HG02840 (cell line): ENCODE measurements around the gene CTNND2.
"Not testable (repeated sequence)": the region's sequence is repeated elsewhere in the genome, so short reads cannot be mapped to it uniquely, and the experiment has no call there.

Experiments
- ATAC-seq: cut with Tn5 transposase; IDR thresholded peaks from one replicate; pipeline ENCODE4 v1.9.1; 2021; ENCODE audit warnings: mild to moderate bottlenecking, moderate library complexity, moderate number of reproducible peaks; ENCODE audit not compliant: unreplicated experiment, low FRiP score

CTNND2 gene

DNA sequence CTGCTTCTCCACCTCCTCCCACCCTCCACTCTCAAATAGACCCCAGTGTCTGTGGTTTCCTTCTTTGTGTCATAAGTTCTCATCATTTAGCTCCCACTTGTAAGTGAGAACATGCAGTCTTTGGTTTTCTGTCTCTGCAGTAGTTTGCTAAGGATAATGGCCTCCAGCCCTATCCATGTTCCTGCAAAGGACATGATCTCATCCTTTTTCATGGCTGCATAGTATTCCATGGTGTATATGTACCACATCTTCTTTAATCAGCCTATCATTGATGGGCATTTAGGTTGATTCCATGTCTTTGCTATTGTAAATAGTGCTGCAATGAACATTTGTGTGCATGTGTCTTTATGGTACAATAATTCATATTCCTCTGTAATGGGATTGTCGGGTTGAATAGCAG is 489.5 kb downstream of the CTNND2 start:
- ATAC-seq = not testable (repeated sequence)

DNA sequence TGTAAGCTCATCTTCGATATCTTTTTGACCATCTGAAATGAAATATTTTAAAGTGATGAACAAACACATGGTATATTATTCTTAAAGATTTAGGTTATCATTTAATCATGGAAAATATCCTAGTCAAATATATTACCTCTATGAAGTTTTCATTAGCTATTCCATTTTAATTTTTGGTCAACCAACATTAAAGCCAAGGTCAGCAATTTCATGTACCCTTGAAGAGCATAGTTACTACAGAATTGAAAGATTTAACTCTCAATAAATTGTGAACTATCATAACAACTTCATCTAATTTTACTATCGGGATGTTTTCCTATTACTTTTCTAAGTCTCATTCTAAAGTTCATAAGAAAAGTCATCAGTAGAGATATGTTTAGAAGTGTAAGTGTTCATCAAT is 492.6 kb downstream of the CTNND2 start:
- no peak for ATAC-seq

DNA sequence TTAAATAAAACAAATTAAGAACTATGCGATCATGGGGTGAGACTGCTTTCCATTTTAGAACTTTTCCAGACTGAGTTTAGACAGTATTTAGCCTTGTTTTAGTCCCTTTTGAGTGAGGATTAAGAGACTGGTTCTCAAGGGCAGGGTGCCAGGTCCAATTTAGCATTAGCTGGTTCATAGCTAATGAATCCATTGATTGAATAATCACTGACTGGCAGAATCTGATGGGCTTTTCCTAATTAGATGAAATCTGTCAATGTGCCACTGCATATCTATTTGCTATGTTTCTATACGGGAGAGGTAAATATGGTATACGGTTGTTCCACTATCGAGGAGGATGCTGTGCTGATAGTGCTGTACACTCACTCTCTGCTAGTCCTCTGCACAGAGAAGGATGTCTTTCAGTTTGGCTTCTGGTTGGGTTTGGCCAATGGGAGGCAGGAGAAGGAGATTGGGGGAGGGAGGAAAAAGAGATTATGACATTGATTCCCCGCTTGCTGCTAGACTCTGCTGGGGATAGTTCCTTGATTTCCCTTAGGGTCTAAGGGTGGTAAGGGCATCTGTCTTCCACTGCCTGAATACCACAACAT is 496.6 kb downstream of the CTNND2 start:
- ATAC-seq = no peak

DNA sequence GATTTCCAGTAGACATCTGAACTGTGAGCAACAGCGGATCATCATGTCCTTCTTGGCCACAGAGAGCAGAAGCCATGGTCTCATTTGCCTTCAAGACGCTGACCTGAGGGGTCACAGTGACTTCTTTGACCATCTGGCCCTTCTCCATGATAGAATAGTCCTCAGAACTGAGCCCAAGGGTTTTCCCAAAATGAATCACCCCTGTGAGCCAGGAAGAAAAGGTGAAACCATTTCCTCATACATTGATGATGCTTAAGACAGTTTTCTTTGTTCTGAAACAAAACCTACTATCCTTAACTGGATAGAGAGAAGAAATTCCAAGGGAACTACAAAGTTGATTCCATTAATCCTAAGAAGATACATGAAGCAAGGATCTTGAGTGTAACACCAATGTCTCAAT is 503.9 kb downstream of the CTNND2 start:
- ATAC-seq = no peak

DNA sequence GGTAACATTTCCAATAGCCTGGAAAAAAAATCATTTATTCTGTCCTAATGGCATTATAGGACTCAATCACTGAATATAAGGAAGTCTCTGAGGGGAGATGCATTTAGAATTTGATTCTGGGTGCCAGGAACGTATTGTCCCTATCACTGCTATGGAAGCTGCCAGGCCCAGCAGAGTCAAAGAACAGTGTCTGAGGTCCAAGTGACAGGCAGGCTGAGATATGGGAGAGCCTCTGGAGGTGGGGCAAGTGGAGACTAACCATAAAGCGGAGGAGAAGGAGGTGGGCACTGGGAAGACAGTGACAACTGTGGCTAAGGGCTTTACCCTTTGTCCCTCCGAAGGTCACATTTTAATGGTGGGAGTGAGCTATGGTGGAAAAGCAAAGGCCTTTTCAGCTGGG is 505.5 kb downstream of the CTNND2 start:
- no peak for ATAC-seq

DNA sequence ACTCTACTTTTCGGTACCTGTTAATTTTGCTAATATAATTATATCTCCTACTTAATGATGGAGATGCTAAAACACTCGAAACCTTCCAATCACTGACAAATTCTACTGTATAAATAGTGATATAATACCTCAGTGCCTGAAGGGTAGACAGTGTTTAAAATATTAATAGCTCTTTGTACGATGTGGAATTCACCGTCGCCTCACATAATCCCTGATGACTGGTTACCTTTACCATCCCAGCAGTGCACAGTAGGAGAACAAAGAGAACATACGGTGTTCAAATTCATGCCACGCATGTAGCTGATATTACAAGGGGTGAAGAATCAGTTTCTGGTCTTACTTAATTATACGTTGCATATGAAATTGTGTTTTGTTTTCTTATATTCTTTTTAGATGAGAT is 506.7 kb downstream of the CTNND2 start:
- no peak for ATAC-seq

DNA sequence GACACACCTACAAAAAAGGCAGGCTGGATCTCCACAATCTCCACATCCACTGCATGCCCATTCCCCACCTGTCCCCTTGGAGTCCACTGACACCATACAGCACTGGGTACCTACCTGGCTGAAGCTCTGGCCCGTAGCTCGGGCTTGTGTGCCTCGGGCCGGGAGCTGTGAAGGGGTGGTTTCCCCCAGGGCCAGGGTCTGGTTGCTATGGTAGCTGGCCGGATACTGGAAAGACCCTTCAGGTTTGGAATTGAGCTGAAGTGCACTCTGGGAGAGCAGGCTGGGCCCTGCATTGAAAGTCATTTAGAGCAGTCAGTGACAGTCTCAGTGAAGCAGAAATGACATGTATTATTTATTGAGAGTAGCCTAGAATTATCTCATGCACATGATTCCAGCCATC is 507.3 kb downstream of the CTNND2 start:
- no peak for ATAC-seq

DNA sequence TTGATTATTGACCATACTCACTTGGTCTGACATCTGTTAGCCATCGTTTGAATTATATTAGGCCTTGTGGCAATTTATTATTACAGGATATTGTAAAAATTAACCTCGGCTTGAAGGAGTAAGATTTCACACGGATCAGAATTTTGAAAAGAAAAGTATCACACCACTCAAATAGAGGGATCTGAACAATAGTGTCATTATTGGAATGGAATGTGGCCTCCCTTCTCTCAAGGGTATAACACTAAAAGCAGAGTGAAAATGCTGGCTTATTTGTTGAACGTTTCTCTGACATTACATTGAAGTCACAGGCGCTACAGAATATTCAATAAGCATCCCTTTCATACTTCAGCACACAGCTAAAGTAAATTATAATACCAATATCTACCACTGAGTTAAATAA is 509.3 kb downstream of the CTNND2 start:
- ATAC-seq = no peak

DNA sequence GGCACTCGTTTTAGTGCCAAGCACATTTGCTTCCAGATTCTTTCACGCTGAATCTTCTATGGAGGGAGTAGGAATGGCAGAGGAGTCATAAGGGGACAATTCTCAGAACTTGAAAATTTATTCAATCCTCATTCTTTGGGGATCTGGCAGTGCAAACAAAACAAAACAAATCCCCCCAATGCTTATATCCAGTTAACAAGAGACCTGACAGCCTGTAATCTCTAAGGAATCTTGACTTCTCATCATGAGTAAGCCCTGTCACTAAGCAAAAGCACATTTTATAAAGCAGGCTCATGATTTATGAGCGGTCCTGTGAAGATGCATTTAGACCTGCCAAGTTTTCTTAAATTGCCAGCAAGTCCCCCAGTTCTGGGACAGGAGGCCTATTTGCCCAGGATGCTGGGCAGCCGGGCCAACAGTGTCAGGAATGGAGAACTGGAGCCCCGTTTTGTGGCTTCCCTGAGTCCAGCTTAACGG is 513.9 kb downstream of the CTNND2 start:
- ATAC-seq = no peak

DNA sequence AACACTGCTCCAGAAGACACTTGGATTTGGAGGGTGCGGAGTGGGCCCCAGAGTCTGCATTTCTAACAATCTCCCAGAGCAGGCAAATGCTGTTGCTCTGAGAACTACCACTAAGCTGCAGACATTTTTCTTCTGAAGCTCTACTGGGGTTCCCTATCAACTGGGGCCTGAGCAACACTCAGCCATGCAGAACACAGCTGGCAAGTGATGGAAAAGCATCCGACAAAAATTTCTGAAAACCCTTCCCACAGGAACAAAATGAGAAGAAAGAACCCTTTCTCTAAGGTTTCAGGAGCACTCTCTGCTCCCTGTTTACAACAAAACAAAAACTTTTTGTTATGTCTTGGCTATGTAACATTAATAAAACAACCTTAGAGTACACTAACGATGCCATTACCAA is 516.9 kb downstream of the CTNND2 start:
- ATAC-seq = no peak

DNA sequence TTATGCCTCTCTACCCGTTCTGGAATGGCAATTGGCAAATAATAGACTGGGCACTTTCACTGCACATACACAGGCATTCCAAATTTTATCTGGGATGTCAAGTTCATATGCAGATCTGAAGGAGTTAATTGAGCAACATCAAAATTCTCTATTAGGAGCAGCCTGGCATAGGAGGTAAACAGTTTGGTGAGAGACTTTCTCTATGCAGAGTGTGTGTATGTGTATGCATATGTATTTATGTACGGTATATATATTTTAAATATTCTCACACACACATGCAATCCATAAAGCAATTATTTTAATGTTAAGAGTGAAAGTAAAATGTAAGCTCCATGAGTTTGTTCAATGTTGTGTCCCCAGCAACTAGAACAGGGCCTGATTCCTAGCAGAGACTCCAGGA is 517.8 kb downstream of the CTNND2 start:
- ATAC-seq = no peak

DNA sequence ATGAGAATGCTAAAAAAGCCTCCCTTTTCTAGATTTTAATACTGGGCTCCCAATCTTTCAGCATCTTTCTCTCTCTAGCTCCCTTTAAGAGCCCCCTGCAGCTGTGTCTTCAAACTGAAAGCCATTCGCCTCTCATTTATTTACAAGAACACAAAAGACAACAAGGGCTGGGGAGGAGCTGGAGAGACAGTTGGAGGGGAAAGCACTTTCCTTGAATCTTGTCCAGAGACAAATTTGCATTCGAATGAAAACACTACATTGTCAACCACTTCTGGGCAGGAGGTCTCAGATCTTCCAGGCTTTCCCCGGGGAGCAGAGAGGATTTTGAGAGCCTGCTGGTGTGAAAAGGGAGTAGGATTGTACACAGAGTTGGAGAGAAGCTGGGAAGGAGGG is 518.3 kb downstream of the CTNND2 start:
- ATAC-seq = no peak

DNA sequence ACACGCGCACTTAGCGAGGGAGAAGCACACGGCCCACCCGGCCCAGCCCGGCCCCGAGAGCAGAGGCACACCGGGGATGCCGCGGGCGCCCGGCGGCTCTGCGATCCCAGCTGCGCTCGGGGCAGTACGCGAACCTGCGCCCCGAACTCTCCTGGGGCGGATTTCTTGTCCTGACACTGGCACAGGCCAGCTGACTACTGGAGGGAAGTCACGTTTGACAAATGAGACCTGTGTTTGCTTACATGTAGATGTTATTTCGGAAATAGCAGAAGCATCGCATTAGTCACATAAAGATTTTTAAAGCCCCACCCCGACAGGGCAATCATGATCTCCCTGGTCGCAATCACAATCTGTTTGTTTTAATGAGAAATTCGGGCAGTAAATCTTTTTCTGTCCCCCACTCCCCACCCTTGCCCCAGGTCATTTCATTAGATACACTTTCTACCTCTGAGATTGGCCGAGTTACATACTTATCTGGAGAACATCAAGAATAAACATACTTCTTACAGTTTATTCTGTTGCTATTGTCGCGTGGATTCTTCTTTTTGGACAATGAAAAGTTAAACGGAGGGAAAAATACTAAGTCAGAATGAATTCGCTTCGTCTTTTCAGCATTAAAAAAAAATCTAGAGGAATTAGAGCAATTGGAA is 518.9 kb downstream of the CTNND2 start:
- ATAC-seq = no peak

DNA sequence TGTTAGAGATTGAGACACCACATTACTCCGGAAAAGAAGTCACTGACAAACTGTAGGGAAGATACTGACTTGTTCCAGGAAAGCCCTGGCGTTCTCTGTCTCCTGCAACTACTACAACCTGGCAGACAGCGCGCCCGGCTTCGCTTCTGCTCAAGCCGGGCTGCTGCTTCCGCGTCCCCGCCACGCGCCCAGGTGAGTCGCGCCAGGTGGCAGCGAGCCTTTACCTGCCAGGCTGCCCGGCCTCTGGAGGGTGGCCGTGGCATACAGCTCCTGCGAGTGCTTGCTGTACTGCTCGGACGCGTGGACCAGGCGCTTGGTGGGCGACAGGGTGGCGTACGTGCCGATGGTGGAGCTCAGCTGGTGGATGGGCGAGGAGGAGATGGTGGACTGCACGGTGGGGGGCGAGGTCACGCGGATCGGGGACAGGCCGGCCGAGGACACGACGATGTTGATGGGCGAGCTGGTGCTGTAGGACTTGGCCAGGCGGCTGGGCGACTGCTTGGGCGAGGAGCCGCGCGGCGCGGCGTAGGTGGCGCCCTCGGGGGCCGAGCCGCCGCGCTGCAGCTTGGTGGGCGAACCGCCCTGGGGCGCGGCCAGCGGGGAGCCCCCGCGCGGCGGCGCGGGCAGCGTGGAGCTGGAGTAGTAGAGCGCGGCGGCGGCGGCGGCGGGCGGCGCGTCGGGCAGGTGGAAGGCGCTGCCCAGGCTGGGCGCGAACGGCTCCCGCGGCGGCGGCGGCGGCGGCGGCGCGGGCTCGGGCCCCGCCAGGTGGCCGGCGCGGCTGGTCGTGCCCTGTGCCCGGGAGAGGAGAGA is 519.6 kb downstream of the CTNND2 start:
- ATAC-seq = no peak

DNA sequence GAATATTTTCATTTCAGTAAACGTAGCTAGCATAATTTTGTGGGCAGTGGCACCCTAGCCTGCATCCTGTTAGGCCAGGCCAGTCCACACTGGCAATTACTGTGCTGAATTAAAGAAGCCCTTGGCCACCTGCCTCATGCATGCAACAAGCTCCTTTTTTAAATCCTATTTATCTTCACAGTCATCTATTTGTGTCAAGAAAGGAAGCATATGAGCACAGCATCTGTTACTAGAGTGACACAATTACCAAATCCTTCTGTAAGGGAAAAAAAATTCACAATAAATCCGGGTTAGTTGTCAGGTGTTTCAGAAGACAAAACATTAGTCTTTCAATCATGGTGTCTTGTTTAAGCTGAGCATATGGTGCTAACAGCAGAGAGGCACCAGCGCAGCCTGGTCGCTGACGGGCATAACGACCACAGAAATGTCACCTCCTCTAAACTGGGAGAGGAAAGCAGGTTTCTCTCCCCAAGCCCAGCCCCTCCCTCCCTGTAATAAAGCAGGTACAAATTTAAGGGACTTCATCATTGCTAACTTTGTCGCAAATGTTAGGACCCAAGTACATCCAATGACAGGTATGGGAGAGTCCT is 520.6 kb downstream of the CTNND2 start:
- ATAC-seq = no peak

DNA sequence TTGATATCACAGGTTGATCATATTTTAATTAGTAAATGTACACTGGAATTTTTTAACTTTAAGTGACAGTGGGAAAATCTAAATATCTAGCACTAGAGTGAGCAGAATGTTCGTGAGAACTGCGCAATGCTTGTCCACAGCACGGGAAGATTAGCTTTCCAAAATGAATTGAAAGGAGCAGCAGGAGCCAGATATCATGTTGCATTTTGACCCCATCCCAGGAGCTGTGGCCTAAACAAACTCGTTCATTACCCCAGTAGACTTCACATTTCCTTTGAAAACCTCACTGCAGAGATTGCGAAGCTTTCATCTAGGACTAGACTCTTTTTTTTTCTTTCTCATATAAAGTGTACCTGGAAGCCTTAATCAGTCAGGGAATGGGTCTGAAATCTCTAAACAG is 525.8 kb downstream of the CTNND2 start:
- ATAC-seq = no peak

DNA sequence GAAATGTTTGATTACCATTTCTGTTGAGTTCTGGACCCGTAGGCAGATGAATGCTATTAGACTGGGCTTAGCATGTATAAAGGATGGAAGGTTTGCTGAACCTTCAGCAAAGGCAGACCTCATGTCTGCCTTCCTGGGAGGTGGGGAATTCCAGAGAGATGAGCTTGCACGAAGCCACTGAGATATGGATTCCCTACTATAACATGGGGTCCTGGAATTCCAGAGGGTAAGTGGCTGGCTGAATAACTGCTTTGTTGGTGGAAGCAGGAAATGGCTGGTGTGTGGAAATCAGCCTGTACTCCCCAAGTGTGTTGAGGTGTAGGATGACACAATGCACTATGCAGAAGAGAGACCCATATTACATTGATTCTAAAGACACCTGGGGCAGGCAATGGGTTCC is 526.4 kb downstream of the CTNND2 start:
- no peak for ATAC-seq

DNA sequence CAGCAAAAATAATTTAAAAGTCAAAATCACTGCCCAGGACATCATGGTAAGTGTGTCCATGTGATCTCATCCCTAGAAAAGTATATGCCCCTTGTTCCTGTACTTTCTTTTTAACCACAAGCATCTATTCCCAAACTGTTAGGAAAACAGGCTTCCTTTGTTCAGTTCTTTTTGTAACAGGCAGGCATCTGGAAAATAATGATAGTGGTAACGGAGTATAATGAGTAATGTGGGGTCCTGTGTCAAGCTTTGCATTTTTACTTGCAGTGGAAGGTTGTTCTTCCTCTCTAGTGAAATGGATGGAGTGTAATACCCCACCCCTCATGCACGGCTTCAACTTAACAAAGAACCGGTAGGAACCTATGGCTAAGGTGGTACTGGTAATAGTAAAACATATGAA is 532.1 kb downstream of the CTNND2 start:
- ATAC-seq = no peak

DNA sequence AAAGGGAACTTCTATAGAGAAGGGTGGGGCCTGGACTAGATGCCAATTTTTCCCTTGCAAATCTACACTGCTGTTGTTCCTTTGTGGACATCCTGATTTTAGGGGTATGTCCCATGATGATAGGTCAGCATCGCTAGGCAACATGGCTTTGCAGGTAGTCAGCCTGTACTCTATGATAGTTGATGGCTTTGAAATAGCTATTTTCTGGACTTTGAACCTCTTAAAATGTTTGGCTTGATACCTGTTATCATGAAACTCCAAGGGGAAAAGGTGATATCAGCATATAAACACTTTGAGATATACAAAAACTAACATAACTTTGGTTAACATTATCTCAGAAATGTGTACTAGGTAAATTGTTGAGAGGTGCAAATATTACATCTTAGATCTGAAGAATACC is 533.2 kb downstream of the CTNND2 start:
- no peak for ATAC-seq

DNA sequence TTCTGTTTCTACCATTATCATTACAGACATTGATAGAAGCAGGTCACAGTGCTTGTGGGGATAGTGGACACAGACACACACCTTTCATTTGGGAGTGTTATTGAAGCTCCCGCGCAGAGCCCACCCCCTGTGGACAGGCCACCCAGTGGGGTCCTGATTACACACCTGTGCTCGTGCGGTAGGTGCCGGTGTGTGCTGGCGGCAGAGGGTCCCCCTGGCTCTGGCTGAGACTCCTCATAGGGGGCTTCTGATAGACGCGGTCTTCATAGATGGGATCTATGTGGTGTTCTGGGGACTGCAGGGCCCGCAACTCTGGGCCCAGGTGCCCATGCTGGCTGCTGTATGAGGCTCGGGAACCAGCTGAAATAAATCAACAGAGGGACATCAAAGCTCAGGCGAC is 539.7 kb downstream of the CTNND2 start:
- no peak for ATAC-seq

DNA sequence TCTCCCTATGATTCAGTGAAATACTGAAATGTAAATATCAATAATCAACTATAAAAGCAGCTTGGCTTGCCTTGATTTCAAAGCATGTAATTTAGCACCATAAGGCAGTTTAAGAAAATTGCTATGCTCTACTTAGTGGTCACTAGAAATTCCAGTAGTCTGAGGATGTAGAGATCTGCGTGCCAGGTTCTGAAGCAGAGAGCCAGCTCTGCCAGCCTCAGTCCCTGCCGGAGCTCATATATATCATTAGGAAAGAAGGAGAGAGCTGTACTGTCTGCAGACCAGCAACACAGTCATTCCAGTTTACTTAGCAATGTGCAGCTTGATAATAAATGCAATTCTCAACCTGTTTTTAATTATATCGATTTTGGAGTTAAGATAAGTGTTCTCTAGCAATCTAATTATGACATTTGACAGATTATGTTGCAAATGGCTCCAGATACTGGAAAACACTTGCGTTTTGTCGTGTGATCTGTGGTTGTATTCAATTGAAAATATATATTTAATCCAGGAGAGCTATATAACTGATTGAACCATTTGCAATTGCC is 540.5 kb downstream of the CTNND2 start:
- no peak for ATAC-seq
